HCT116 (cell line): ENCODE results near the gene DNM1. TPM values are rescaled to one million over a fixed set of nuclear protein-coding genes. Genes with fewer than 3 reads are reported as not detected.

Source experiments
- ATAC-seq: fragments of 200-7000 bp; cut with Tn5 transposase; 2 replicates; pipeline ENCODE4 v1.9.1; 2020; ENCODE audit warnings: mild to moderate bottlenecking, moderate library complexity
- BruUV-seq: library from RNA; stranded (reverse); fragments of 400-500 nt; replicated peaks from 2 replicates; lab custom pipeline; 2021; lab: Mats Ljungman, UMichigan
- CTCF ChIA-PET: fragments of 300-600 bp; sonication (Branson Sonifier 250); formaldehyde crosslinking; loops from one replicate; lab custom pipeline; 2021; ENCODE audit warnings: antibody characterized with exemption; lab: Charles Lee
- POLR2A ChIA-PET: fragments of 300-600, 350-600 bp; sonication (Branson Sonifier 250); formaldehyde crosslinking; loops from one replicate; lab custom pipeline; 2021; ENCODE audit warnings: antibody characterized with exemption; lab: Charles Lee
- RAD21 ChIA-PET, 2 experiments: fragments of 300-600 bp; sonication (Branson Sonifier 250); formaldehyde crosslinking; loops; one replicate each; lab custom pipeline; 2023; ENCODE audit warnings: low total read pairs in 2 of 2; ENCODE audit not compliant: uncharacterized antibody in 2 of 2, unreplicated experiment in 2 of 2, low non-redundant PET in 1 of 2; lab: Charles Lee
- DNase-seq: peaks from one replicate; pipeline ENCODE4 v3.0.0-alpha.2; 2010; ENCODE audit warnings: low read depth, low spot score
- H2AFZ ChIP-seq: fragments of 200-600 bp; shearing (Covaris generic), sonication (generic); 2 replicates; pipeline ENCODE4 v1.6.1; 2017; ENCODE audit warnings: low read depth, mixed run types, mixed read lengths, antibody characterized with exemption, low read length; ENCODE audit not compliant: poor library complexity, severe bottlenecking
- H3K27ac ChIP-seq: 2 replicates; pipeline ENCODE4 v1.5.1; 2012; ENCODE audit warnings: low read depth, low read length
- H3K27me3 ChIP-seq: fragments of 200-600 bp; sonication (generic); 2 replicates; pipeline ENCODE4 v1.6.1; 2016; ENCODE audit warnings: mixed run types, low read length, mixed read lengths; ENCODE audit not compliant: insufficient read depth
- H3K36me3 ChIP-seq, 2 experiments: fragments of 200-500 bp in 1 of 2; fragments of 200-600 bp in 1 of 2; sonication (Bioruptor generic) in 1 of 2; sonication (generic) in 1 of 2; 2 replicates each; pipeline versions ENCODE4 v1.5.1 to v1.6.1; 2014 to 2016; ENCODE audit warnings: low read length in 2 of 2, inconsistent platforms in 1 of 2, mixed read lengths in 1 of 2, mixed run types in 1 of 2; ENCODE audit not compliant: insufficient read depth in 2 of 2, control insufficient read depth in 1 of 2
- H3K4me1 ChIP-seq, 2 experiments: fragments of 200-600 bp in 1 of 2; sonication (generic) in 1 of 2; 2 replicates each; pipeline versions ENCODE4 v1.5.1 to v1.6.1; 2012 to 2017; ENCODE audit warnings: low read length in 2 of 2, inconsistent platforms in 1 of 2, mild to moderate bottlenecking in 1 of 2, mixed read lengths in 1 of 2, mixed run types in 1 of 2, moderate library complexity in 1 of 2; ENCODE audit not compliant: insufficient read depth in 2 of 2, control insufficient read depth in 1 of 2
- H3K4me2 ChIP-seq: fragments of 200-600 bp; sonication (generic); 2 replicates; pipeline ENCODE4 v1.6.1; 2017; ENCODE audit warnings: mixed run types, low read length, mixed read lengths
- H3K4me3 ChIP-seq, 2 experiments: fragments of 200-600 bp in 1 of 2; sonication (generic) in 1 of 2; replicated peaks in 1 of 2; 2 replicates each; pipeline ENCODE4 v1.5.1; 2011 to 2016; ENCODE audit warnings: low read length in 2 of 2, control low read depth in 1 of 2, low read depth in 1 of 2, mild to moderate bottlenecking in 1 of 2, mixed read lengths in 1 of 2, mixed run types in 1 of 2
- H3K79me2 ChIP-seq: fragments of 200-600 bp; sonication (generic); 2 replicates; pipeline ENCODE4 v1.6.1; 2017; ENCODE audit warnings: mild to moderate bottlenecking, mixed run types, low read length, moderate library complexity, mixed read lengths; ENCODE audit not compliant: insufficient read depth
- H3K9ac ChIP-seq: fragments of 200-600 bp; sonication (generic); 2 replicates; pipeline ENCODE4 v1.6.1; 2016; ENCODE audit warnings: low read length, mixed read lengths
- H3K9me2 ChIP-seq: fragments of 200-600 bp; sonication (generic), shearing (Covaris generic); 2 replicates; pipeline ENCODE4 v1.6.1; 2017; ENCODE audit warnings: mixed run types, mild to moderate bottlenecking, moderate library complexity; ENCODE audit not compliant: insufficient read depth
- H3K9me3 ChIP-seq, 2 experiments: fragments of 200-500 bp in 1 of 2; fragments of 200-600 bp in 1 of 2; sonication (Bioruptor generic) in 1 of 2; sonication (generic) in 1 of 2; 2 replicates each; pipeline ENCODE4 v1.6.1; 2014 to 2017; ENCODE audit warnings: low read length in 2 of 2, mixed read lengths in 2 of 2, inconsistent platforms in 1 of 2, low read depth in 1 of 2, mild to moderate bottlenecking in 1 of 2, mixed run types in 1 of 2, moderate library complexity in 1 of 2; ENCODE audit not compliant: control insufficient read depth in 1 of 2, insufficient read depth in 1 of 2
- H4K20me1 ChIP-seq: fragments of 200-600 bp; sonication (generic), shearing (Covaris generic); 2 replicates; pipeline ENCODE4 v1.6.1; 2017; ENCODE audit warnings: mixed run types, mild to moderate bottlenecking, moderate library complexity; ENCODE audit not compliant: insufficient read depth
- CEBPB ChIP-seq: IDR thresholded peaks from 2 replicates; pipeline ENCODE4 v1.6.1; 2012; ENCODE audit warnings: low read depth
- CTCF ChIP-seq, 3 experiments: fragments of 200-600 bp in 1 of 3; sonication (generic) in 1 of 3; IDR thresholded peaks in 2 of 3; conservative IDR thresholded peaks in 1 of 3; 2 replicates each; pipeline ENCODE4 v1.5.1; 2012 to 2017; ENCODE audit warnings: low read depth in 2 of 3, low read length in 2 of 3, antibody characterized with exemption in 1 of 3, borderline replicate concordance in 1 of 3, control low read depth in 1 of 3, mild to moderate bottlenecking in 1 of 3, mixed read lengths in 1 of 3, mixed run types in 1 of 3, moderate library complexity in 1 of 3; ENCODE audit not compliant: insufficient read depth in 1 of 3
- ELF1 ChIP-seq: IDR thresholded peaks from 2 replicates; pipeline ENCODE4 v1.6.1; 2012; ENCODE audit warnings: low read depth, borderline replicate concordance
- FOSL1 ChIP-seq: IDR thresholded peaks from 2 replicates; pipeline ENCODE4 v1.6.1; 2012; ENCODE audit warnings: low read depth
- POLR2AphosphoS5 ChIP-seq: IDR thresholded peaks from 2 replicates; pipeline ENCODE4 v1.6.1; 2011; ENCODE audit warnings: mild to moderate bottlenecking, low read depth, low read length, moderate library complexity
- RAD21 ChIP-seq: IDR thresholded peaks from 2 replicates; pipeline ENCODE4 v1.6.1; 2012; ENCODE audit warnings: low read depth, mild to moderate bottlenecking
- REST ChIP-seq: IDR thresholded peaks from 2 replicates; pipeline ENCODE4 v1.6.1; 2012; ENCODE audit warnings: low read depth
- SIN3A ChIP-seq: IDR thresholded peaks from 2 replicates; pipeline ENCODE4 v1.6.1; 2012; ENCODE audit warnings: low read depth
- YY1 ChIP-seq: IDR thresholded peaks from 2 replicates; pipeline ENCODE4 v1.6.1; 2011; ENCODE audit warnings: low read length, low read depth, moderate library complexity, mild to moderate bottlenecking; ENCODE audit not compliant: insufficient replicate concordance; ENCODE audit errors: extremely low read depth
- ZFX ChIP-seq: fragments of 450-650 bp; IDR thresholded peaks from 2 replicates; pipeline ENCODE4 v1.6.1; 2017
- ZNF274 ChIP-seq: fragments of 200-500 bp; sonication (Bioruptor generic); IDR thresholded peaks from 2 replicates; pipeline ENCODE4 v1.6.1; 2014; ENCODE audit warnings: mild to moderate bottlenecking, low read depth, low read length, inconsistent platforms
- intact Hi-C: fragments of 100-400 bp; cut with micrococcal nuclease; formaldehyde crosslinking; loops from 2 replicates; pipeline ENCODE4 v1.10.0; 2022
- total RNA-seq: library from RNA; stranded (reverse); gene quantifications from one replicate; pipeline ENCODE4 v1.2.1, GENCODE V29; 2021; ENCODE audit not compliant: unreplicated experiment
- TF ChIP-seq, protein P1 (sequence below): IDR thresholded peaks from 2 replicates; pipeline ENCODE4 v1.6.1; 2012
- TF ChIP-seq, protein P2 (sequence below): IDR thresholded peaks from 2 replicates; pipeline ENCODE4 v1.6.1; 2011; ENCODE audit warnings: mild to moderate bottlenecking, low read length, moderate library complexity; ENCODE audit not compliant: insufficient replicate concordance; ENCODE audit errors: extremely low read depth

The DNM1 gene
- total RNA-seq, 1 experiment from 2014 or later: 12.0 TPM

GRCh38 chr9:128247226-128247803, 44.1 kb downstream of the DNM1 start:
- no peak for ATAC-seq
- no peaks in the 10 kb centered on the region for H3K9me3 ChIP-seq
- TF ChIP-seq FOSL1 (no peak), SIN3A (no peak), POLR2AphosphoS5 (no peak), CEBPB (no peak), ZFX (no peak), ELF1 (no peak), REST (no peak), RAD21 (no peak), YY1 (no peak), ZNF274 (no peak), CTCF (IDR thresholded peaks at IDR 0.05 in 2 of 3, conservative IDR thresholded peaks at IDR 0.05 in 1 of 3; ENCODE audit: borderline replicate concordance in 1 of 3, insufficient read depth in 1 of 3, low read depth in 2 of 3, low read length in 2 of 3) (no peak)
- TF ChIP-seq, protein P1, sequence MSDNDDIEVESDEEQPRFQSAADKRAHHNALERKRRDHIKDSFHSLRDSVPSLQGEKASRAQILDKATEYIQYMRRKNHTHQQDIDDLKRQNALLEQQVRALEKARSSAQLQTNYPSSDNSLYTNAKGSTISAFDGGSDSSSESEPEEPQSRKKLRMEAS: no peak
- TF ChIP-seq, protein P2, sequence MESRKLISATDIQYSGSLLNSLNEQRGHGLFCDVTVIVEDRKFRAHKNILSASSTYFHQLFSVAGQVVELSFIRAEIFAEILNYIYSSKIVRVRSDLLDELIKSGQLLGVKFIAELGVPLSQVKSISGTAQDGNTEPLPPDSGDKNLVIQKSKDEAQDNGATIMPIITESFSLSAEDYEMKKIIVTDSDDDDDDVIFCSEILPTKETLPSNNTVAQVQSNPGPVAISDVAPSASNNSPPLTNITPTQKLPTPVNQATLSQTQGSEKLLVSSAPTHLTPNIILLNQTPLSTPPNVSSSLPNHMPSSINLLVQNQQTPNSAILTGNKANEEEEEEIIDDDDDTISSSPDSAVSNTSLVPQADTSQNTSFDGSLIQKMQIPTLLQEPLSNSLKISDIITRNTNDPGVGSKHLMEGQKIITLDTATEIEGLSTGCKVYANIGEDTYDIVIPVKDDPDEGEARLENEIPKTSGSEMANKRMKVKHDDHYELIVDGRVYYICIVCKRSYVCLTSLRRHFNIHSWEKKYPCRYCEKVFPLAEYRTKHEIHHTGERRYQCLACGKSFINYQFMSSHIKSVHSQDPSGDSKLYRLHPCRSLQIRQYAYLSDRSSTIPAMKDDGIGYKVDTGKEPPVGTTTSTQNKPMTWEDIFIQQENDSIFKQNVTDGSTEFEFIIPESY: no peak
- TF ChIP-seq, all 23 proteins: peak for 0
- Histone ChIP-seq H3K4me2 (no peak overlapping the region), H3K79me2 (peaks cover 8% of the 10 kb centered on the region), H2AFZ (no peak overlapping the region), H3K4me1 (peaks cover 8 to 20% of the 10 kb centered on the region in 2 experiments; a peak in 3 of 4 replicates), H3K27me3 (no peaks in the 10 kb centered on the region), H3K36me3 (no peaks in the 10 kb centered on the region), H3K9ac (no peak overlapping the region), H3K27ac (no peak overlapping the region), H4K20me1 (no peaks in the 10 kb centered on the region), H3K9me2 (no peaks in the 10 kb centered on the region), H3K4me3 (no peak overlapping the region)
- ChIA-PET CTCF (no interaction called here), RAD21 (no interaction called here), POLR2A (no interaction called here)
- intact Hi-C loops: no loop called here
- DNase-seq: no peak
- no TSS peak for BruUV-seq
